HepG2 (cell line): ENCODE results near the gene PYCARD. TPM values are rescaled to one million over a fixed set of nuclear protein-coding genes. Genes with fewer than 3 reads are reported as not detected.

ENCODE experiments used
- ATAC-seq: fragments of 200-7000 bp; cut with Tn5 transposase; 3 replicates; pipeline ENCODE4 v1.9.1; 2020; ENCODE audit warnings: mild to moderate bottlenecking, moderate library complexity
- BruUV-seq: library from RNA; stranded (reverse); fragments of 400-500 nt; replicated peaks from 2 replicates; lab custom pipeline; 2021; lab: Mats Ljungman, UMichigan
- CTCF ChIA-PET: fragments of 300-600 bp; formaldehyde crosslinking; extraction: SDS; loops from one replicate; lab custom pipeline; 2021; ENCODE audit warnings: low total read pairs, inconsistent platforms, low intra/inter-chr PET ratio; lab: Yijun Ruan, JAX
- POLR2A ChIA-PET: fragments of 350-600 bp; sonication (Branson Sonifier 250); formaldehyde crosslinking; loops from one replicate; lab custom pipeline; 2020; ENCODE audit warnings: antibody characterized with exemption, inconsistent platforms; lab: Yijun Ruan, JAX
- DNase-seq: peaks from one replicate; pipeline ENCODE4 v3.0.0-alpha.2; 2015; ENCODE audit warnings: low spot score
- FAIRE-seq: peaks from 3 replicates; lab custom pipeline; 2011; peaks lifted over from hg19 to GRCh38; lab: Jason Lieb, UNC
- H2AFZ ChIP-seq: one replicate; pipeline ENCODE4 v1.6.1; 2011; ENCODE audit warnings: low read length, inconsistent platforms
- H3K27ac ChIP-seq: fragments of 300-600 bp; 3 replicates; pipeline ENCODE4 v1.8.0; 2011; ENCODE audit warnings: mixed run types, mild to moderate bottlenecking, mixed read lengths, low read length, inconsistent platforms; ENCODE audit not compliant: insufficient read depth; ENCODE audit errors: extremely low read length
- H3K27me3 ChIP-seq, 2 experiments: fragments of 200-600 bp in 1 of 2; 2 replicates in 1 of 2; 3 replicates in 1 of 2; pipeline versions ENCODE4 v1.6.0 to v1.8.0; 2011; ENCODE audit warnings: low read length in 2 of 2, mild to moderate bottlenecking in 2 of 2, moderate library complexity in 2 of 2, inconsistent platforms in 1 of 2; ENCODE audit not compliant: insufficient read depth in 2 of 2, control insufficient read depth in 1 of 2
- H3K36me3 ChIP-seq, 2 experiments: fragments of 200-600 bp in 1 of 2; replicated peaks in 1 of 2; 2 replicates in 1 of 2; 3 replicates in 1 of 2; pipeline versions ENCODE4 v1.5.1 to v1.8.0; 2011; ENCODE audit warnings: low read length in 2 of 2, inconsistent platforms in 1 of 2; ENCODE audit not compliant: insufficient read depth in 2 of 2, control insufficient read depth in 1 of 2
- H3K4me1 ChIP-seq: 2 replicates; pipeline ENCODE4 v1.5.1; 2012; ENCODE audit warnings: low read length, inconsistent platforms; ENCODE audit not compliant: insufficient read depth
- H3K4me2 ChIP-seq: 2 replicates; pipeline ENCODE4 v1.6.0; 2011; ENCODE audit warnings: low read depth, low read length, inconsistent platforms
- H3K4me3 ChIP-seq, 3 experiments: fragments of 200-600 bp in 1 of 3; sonication (generic), shearing (Covaris generic) in 1 of 3; replicated peaks in 1 of 3; 2 replicates each; pipeline ENCODE4 v1.5.1; 2011 to 2016; ENCODE audit warnings: low read length in 3 of 3, inconsistent platforms in 2 of 3, low read depth in 2 of 3, mild to moderate bottlenecking in 2 of 3, control low read depth in 1 of 3, mixed read lengths in 1 of 3; ENCODE audit not compliant: insufficient read depth in 1 of 3
- H3K79me2 ChIP-seq: one replicate; pipeline ENCODE4 v1.6.1; 2011; ENCODE audit warnings: low read length, inconsistent platforms; ENCODE audit not compliant: insufficient read depth
- H3K9ac ChIP-seq: 2 replicates; pipeline ENCODE4 v1.6.0; 2011; ENCODE audit warnings: mild to moderate bottlenecking, low read depth, low read length, inconsistent platforms; ENCODE audit not compliant: insufficient read depth
- H3K9me3 ChIP-seq: 2 replicates; pipeline ENCODE4 v1.5.1; 2012; ENCODE audit warnings: mild to moderate bottlenecking, low read length
- H4K20me1 ChIP-seq: 2 replicates; pipeline ENCODE4 v1.6.0; 2011; ENCODE audit warnings: inconsistent platforms, mild to moderate bottlenecking, low read length, moderate library complexity; ENCODE audit not compliant: insufficient read depth
- AGO2 ChIP-seq: fragments of 200-400 bp; formaldehyde crosslinking; optimal IDR thresholded peaks from 2 replicates; pipeline ENCODE3; 2017; ENCODE audit warnings: mild to moderate bottlenecking, low read depth, low read length, moderate library complexity
- HMGA1 ChIP-seq: sonication (generic); formaldehyde crosslinking; conservative IDR thresholded peaks from 2 replicates; pipeline ENCODE4 v1.4.0; 2020; ENCODE audit warnings: missing genetic modification reagents
- NR2C2 ChIP-seq: sonication (generic); formaldehyde crosslinking; IDR thresholded peaks from 2 replicates; pipeline ENCODE4 v1.4.0; 2020; ENCODE audit warnings: missing genetic modification reagents, mild to moderate bottlenecking, moderate library complexity, borderline replicate concordance
- POLR2A ChIP-seq, 2 experiments: IDR thresholded peaks; 2 replicates each; pipeline ENCODE4 v1.6.1; 2011; ENCODE audit warnings: low read depth in 2 of 2, low read length in 2 of 2, mild to moderate bottlenecking in 1 of 2, moderate library complexity in 1 of 2; ENCODE audit not compliant: insufficient read depth in 1 of 2
- POLR2AphosphoS2 ChIP-seq: IDR thresholded peaks from 2 replicates; pipeline ENCODE4 v1.6.1; 2011; ENCODE audit warnings: low read depth, low read length, improper control_type of control experiment
- POLR2AphosphoS5 ChIP-seq: IDR thresholded peaks from 2 replicates; pipeline ENCODE4 v1.6.1; 2012; ENCODE audit warnings: low read depth, low read length
- POLR2G ChIP-seq: fragments of 200-400 bp; formaldehyde crosslinking; IDR thresholded peaks from 2 replicates; pipeline ENCODE4 v1.6.1; 2018; ENCODE audit warnings: mild to moderate bottlenecking, low read depth, low read length, moderate library complexity
- RBFOX2 ChIP-seq: fragments of 200-400 bp; formaldehyde crosslinking; IDR thresholded peaks from 2 replicates; pipeline ENCODE4 v1.6.1; 2017; ENCODE audit warnings: low read depth, mild to moderate bottlenecking, low read length
- RBM22 ChIP-seq: fragments of 200-400 bp; formaldehyde crosslinking; optimal IDR thresholded peaks from 2 replicates; pipeline ENCODE3; 2017; ENCODE audit warnings: mild to moderate bottlenecking, low read length, moderate library complexity
- TEAD3 ChIP-seq: optimal IDR thresholded peaks from 2 replicates; pipeline ENCODE3; 2016; ENCODE audit warnings: borderline replicate concordance
- ZNF12 ChIP-seq: sonication (generic); formaldehyde crosslinking; IDR thresholded peaks from 2 replicates; pipeline ENCODE4 v1.5.0; 2020; ENCODE audit warnings: missing genetic modification reagents
- ZNF230 ChIP-seq: sonication (generic); formaldehyde crosslinking; IDR thresholded peaks from 2 replicates; pipeline ENCODE4 v1.4.0; 2020; ENCODE audit warnings: mild to moderate bottlenecking, missing genetic modification reagents
- ZNF552 ChIP-seq: sonication (generic); formaldehyde crosslinking; IDR thresholded peaks from 2 replicates; pipeline ENCODE4 v1.9.0; 2022; ENCODE audit warnings: missing genetic modification reagents, mild to moderate bottlenecking, borderline replicate concordance
- WGBS: methylation state at CpG from one replicate; pipeline ENCODE4 v1.1.6; 2017; ENCODE audit warnings: low lambda C conversion rate; 5-methylcytosine and 5-hydroxymethylcytosine counted together
- in situ Hi-C: cut with HindIII; loops from 2 replicates; pipeline ENCODE4 v1.10.0; 2017; ENCODE audit warnings: low pct_unique_long_range_greater_than_20kb; ENCODE audit not compliant: extremely low pct_ligation_motif_present
- intact Hi-C: fragments of 100-400 bp; cut with micrococcal nuclease; formaldehyde crosslinking; loops from one replicate; pipeline ENCODE4 v1.10.0; 2022; ENCODE audit not compliant: unreplicated experiment
- polyA plus RNA-seq, 8 experiments: library from polyadenylated mRNA; depleted of rRNA in 3 of 8; stranded (reverse) in 7 of 8; unstranded in 1 of 8; fragments of >200 nt; fragmentation: Illumina TruSeq in 4 of 8; extraction: Trizol in 4 of 8; gene quantifications; 2 replicates each; pipeline versions ENCODE4 v1.2.1 to v1.2.3, GENCODE V29; 2011 to 2016; ENCODE audit warnings: low read depth in 4 of 8, missing spikeins in 1 of 8, mixed read lengths in 1 of 8; ENCODE audit not compliant: insufficient read depth in 1 of 8
- total RNA-seq, 5 experiments: library from RNA; depleted of rRNA; stranded (reverse); fragments of >200 nt; fragmentation: Illumina TruSeq; extraction: Trizol; gene quantifications; 2 replicates each; pipeline ENCODE4 v1.2.3, GENCODE V29; 2016; ENCODE audit warnings: low read depth in 1 of 5
- TF ChIP-seq, protein P1 (sequence below): sonication (generic); formaldehyde crosslinking; IDR thresholded peaks from 2 replicates; pipeline ENCODE4 v1.4.0; 2020; ENCODE audit warnings: missing genetic modification reagents, low read depth, mild to moderate bottlenecking, borderline replicate concordance

The PYCARD gene
- total and polyA plus RNA-seq, 2 of the 13 experiments (the other 11 are each of a cell fraction or from before 2014, with no cell fraction given) = 4.8 to 9.2 TPM

DNA sequence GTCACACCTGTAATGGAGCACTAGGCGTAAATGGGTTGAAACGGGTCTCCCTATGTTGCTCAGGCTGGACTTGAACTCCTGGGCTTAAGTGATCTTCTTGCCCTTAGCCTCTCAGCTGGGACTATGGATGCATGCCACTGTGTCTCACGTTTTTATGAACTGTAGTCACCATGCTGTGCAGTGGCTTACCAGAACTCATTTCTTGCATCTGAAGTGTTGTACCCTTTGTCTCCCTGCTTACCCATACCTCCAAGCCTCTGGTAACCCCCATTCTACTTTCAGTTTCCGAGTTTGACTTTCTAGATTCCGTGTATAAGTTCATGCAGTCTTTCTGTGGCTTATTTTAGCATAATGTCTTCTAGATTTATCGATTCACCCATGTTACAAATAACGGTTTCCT lies 7.7 kb downstream of the PYCARD start:
- no peak overlapping the region for H3K9ac ChIP-seq
- FAIRE-seq = peak; percentile 37
- BruUV-seq = no TSS peak

GRCh38 chr16:31193874-31194273 lies 8.7 kb downstream of the PYCARD start:
- H3K9me3 ChIP-seq = no peaks in the 10 kb centered on the region
- 0 out of 2 replicates have a peak, but pooled peaks cover 2% of the 10 kb centered on the region for H3K4me1 ChIP-seq
- no peaks in the 10 kb centered on the region for H3K79me2 ChIP-seq
- no peak overlapping the region for H3K4me2 ChIP-seq
- ATAC-seq = no peak; the same call in 2 of the 3 replicates
- H3K27ac ChIP-seq = no peak overlapping the region
- H3K9ac ChIP-seq = no peak overlapping the region
- no peaks in the 10 kb centered on the region for H3K27me3 ChIP-seq
- WGBS = 90% methylated on average over 2 of the region's 2 CpGs
- H2AFZ ChIP-seq = no peak overlapping the region
- no peak overlapping the region for H3K4me3 ChIP-seq
- peaks cover 38 to 69% of the 10 kb centered on the region in 2 experiments for H3K36me3 ChIP-seq
- ChIA-PET CTCF (no interaction called here), POLR2A (interaction anchor here (1.2 to 2.0 kb wide), 3 partner anchors 8 to 14 kb away, joined by 4 to 9 read pairs (median 5); partner anchors contain the start of gene FUS)
- FAIRE-seq = no peak
- BruUV-seq = no TSS peak
- in situ Hi-C loops (no loop called here), intact Hi-C loops (no loop called here)
- DNase-seq = no peak
- H4K20me1 ChIP-seq = peaks cover 37% of the 10 kb centered on the region
- no peak for TF ChIP-seq TEAD3 (CRISPR knock-in tag)
- no peak for TF ChIP-seq HMGA1 (CRISPR knock-in tag)
- TF ChIP-seq ZNF12 (CRISPR knock-in tag) = no peak
- peak; percentile 48 for TF ChIP-seq POLR2G
- TF ChIP-seq, protein P1, sequence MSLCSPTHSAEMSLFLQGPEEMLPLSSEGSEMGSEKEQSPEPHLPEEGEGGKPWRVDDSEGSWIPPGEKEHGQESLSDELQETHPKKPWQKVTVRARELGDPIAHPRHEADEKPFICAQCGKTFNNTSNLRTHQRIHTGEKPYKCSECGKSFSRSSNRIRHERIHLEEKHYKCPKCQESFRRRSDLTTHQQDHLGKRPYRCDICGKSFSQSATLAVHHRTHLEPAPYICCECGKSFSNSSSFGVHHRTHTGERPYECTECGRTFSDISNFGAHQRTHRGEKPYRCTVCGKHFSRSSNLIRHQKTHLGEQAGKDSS (CRISPR knock-in tag) = no peak
- TF ChIP-seq ZNF230 = 0 out of 2 replicates have a peak, but pooled peaks have one; percentile 51

More for the DNA sequence above, 7.7 kb downstream of the PYCARD start:
- DNase-seq (no peak), ATAC-seq (no peak)
- Histone ChIP-seq H3K4me2 (no peak overlapping the region), H3K79me2 (no peaks in the 10 kb centered on the region), H3K4me3 (no peak overlapping the region), H3K27me3 (no peaks in the 10 kb centered on the region), H4K20me1 (peaks cover 31% of the 10 kb centered on the region), H3K9me3 (no peaks in the 10 kb centered on the region), H3K36me3 (peaks cover 29 to 59% of the 10 kb centered on the region in 2 experiments), H2AFZ (no peak overlapping the region), H3K4me1 (peaks cover 9% of the 10 kb centered on the region), H3K27ac (no peak overlapping the region)
- in situ Hi-C loops (no loop called here), intact Hi-C loops (no loop called here)
- 93% methylated on average over 7 of the region's 7 CpGs for WGBS
- ChIA-PET CTCF (no interaction called here), POLR2A (interaction anchor here (1.3 kb wide), 1 partner anchor 12 kb away, joined by 3 read pairs; no protein-coding TSS in a partner anchor)
- TF ChIP-seq AGO2 (peak; percentile 66), RBM22 (peak; percentile 98), RBFOX2 (peak; percentile 80), POLR2G (peak; percentile 45; the same call in 1 of the 2 replicates), ZNF552 (CRISPR knock-in tag) (no peak), POLR2AphosphoS5 (0 out of 2 replicates have a peak, but pooled peaks have one; percentile 12), NR2C2 (CRISPR knock-in tag) (no peak), POLR2A (IDR thresholded peaks at IDR 0.05; ENCODE audit: insufficient read depth in 1 of 2, low read depth in 2 of 2, low read length in 2 of 2) (peak in 1 of 2 experiments; percentile 57; a peak in 2 of 4 replicates), POLR2AphosphoS2 (peak; percentile 52; the same call in 1 of the 2 replicates)
